ENCODE data around the gene PPP2R2D.

The PPP2R2D gene

GRCh38 chr10:131905603-131906268 lies 4.9 kb downstream of the PPP2R2D start:
- H3K36me3 ChIP-seq (ENCODE audit: insufficient read depth, low read length): no peaks in the 10 kb centered on the region
- no peak overlapping the region for H3K27ac ChIP-seq
- H3K9me3 ChIP-seq (ENCODE audit: low read depth, low read length): no peaks in the 10 kb centered on the region
- no peak overlapping the region for H3K9ac ChIP-seq (ENCODE audit: insufficient read length)
- H3K4me3 ChIP-seq: no peak overlapping the region
- TF ChIP-seq EZH2 (IDR thresholded peaks at IDR 0.05): no peak
- TF ChIP-seq FOXP2 (optimal IDR thresholded peaks at IDR 0.05; ENCODE audit: control extremely low read depth, extremely low read length, insufficient read depth): no peak
- TF ChIP-seq POLR2AphosphoS5 (IDR thresholded peaks at IDR 0.05; ENCODE audit: borderline replicate concordance, low read depth, low read length): no peak
- no peak for DNase-seq (ENCODE audit: low read depth, low spot score)

- no peaks in the 10 kb centered on the region for H3K9me3 ChIP-seq (ENCODE audit: low read depth, low read length)
- H3K9ac ChIP-seq (ENCODE audit: insufficient read length): no peak overlapping the region
- no peak overlapping the region for H3K4me3 ChIP-seq
- TF ChIP-seq POLR2AphosphoS5 (IDR thresholded peaks at IDR 0.05; ENCODE audit: borderline replicate concordance, low read depth, low read length) (no peak), FOXP2 (optimal IDR thresholded peaks at IDR 0.05; ENCODE audit: control extremely low read depth, extremely low read length, insufficient read depth) (no peak), EZH2 (IDR thresholded peaks at IDR 0.05) (no peak)
- DNase-seq (ENCODE audit: low read depth, low spot score): no peak
- H3K27ac ChIP-seq: no peak overlapping the region
- no peaks in the 10 kb centered on the region for H3K36me3 ChIP-seq (ENCODE audit: insufficient read depth, low read length)
Observed at GRCh38 chr10:131906269-131906639, 5.4 kb downstream of the PPP2R2D start.

- peaks cover 5% of the 10 kb centered on the region; the same call in 1 of the 2 replicates for H3K36me3 ChIP-seq (ENCODE audit: insufficient read depth, low read length)
Observed at GRCh38 chr10:131907679-131908078, 6.9 kb downstream of the PPP2R2D start.

GRCh38 chr10:131908151-131908550 lies 7.3 kb downstream of the PPP2R2D start:
- Histone ChIP-seq H3K4me3 (no peak overlapping the region), H3K36me3 (ENCODE audit: insufficient read depth, low read length) (peaks cover 5% of the 10 kb centered on the region; the same call in 1 of the 2 replicates), H3K27ac (no peak overlapping the region), H3K9me3 (ENCODE audit: low read depth, low read length) (no peaks in the 10 kb centered on the region), H3K9ac (ENCODE audit: insufficient read length) (no peak overlapping the region)
- DNase-seq (ENCODE audit: low read depth, low spot score): no peak
- no peak for TF ChIP-seq EZH2 (IDR thresholded peaks at IDR 0.05)
- TF ChIP-seq FOXP2 (optimal IDR thresholded peaks at IDR 0.05; ENCODE audit: control extremely low read depth, extremely low read length, insufficient read depth): no peak
- TF ChIP-seq POLR2AphosphoS5 (IDR thresholded peaks at IDR 0.05; ENCODE audit: borderline replicate concordance, low read depth, low read length): no peak

More at GRCh38 chr10:131907679-131908078, 6.9 kb downstream of the PPP2R2D start:
- no peak for DNase-seq (ENCODE audit: low read depth, low spot score)
- Histone ChIP-seq H3K9me3 (ENCODE audit: low read depth, low read length) (no peaks in the 10 kb centered on the region), H3K9ac (ENCODE audit: insufficient read length) (no peak overlapping the region), H3K27ac (no peak overlapping the region), H3K4me3 (no peak overlapping the region)
- TF ChIP-seq POLR2AphosphoS5 (IDR thresholded peaks at IDR 0.05; ENCODE audit: borderline replicate concordance, low read depth, low read length): no peak
- TF ChIP-seq FOXP2 (optimal IDR thresholded peaks at IDR 0.05; ENCODE audit: control extremely low read depth, extremely low read length, insufficient read depth): no peak
- no peak for TF ChIP-seq EZH2 (IDR thresholded peaks at IDR 0.05)

- TF ChIP-seq FOXP2 (optimal IDR thresholded peaks at IDR 0.05; ENCODE audit: control extremely low read depth, extremely low read length, insufficient read depth): no peak
- TF ChIP-seq EZH2 (IDR thresholded peaks at IDR 0.05): no peak
- TF ChIP-seq POLR2AphosphoS5 (IDR thresholded peaks at IDR 0.05; ENCODE audit: borderline replicate concordance, low read depth, low read length): no peak
- no peak for DNase-seq (ENCODE audit: low read depth, low spot score)
- H3K9me3 ChIP-seq (ENCODE audit: low read depth, low read length): no peaks in the 10 kb centered on the region
- H3K36me3 ChIP-seq (ENCODE audit: insufficient read depth, low read length): peaks cover 5% of the 10 kb centered on the region; the same call in 1 of the 2 replicates
- H3K27ac ChIP-seq: no peak overlapping the region
- no peak overlapping the region for H3K4me3 ChIP-seq
- no peak overlapping the region for H3K9ac ChIP-seq (ENCODE audit: insufficient read length)
Observed at GRCh38 chr10:131909014-131909808, 8.4 kb downstream of the PPP2R2D start.

- Histone ChIP-seq H3K9ac (ENCODE audit: insufficient read length) (no peak overlapping the region), H3K36me3 (ENCODE audit: insufficient read depth, low read length) (peaks cover 5% of the 10 kb centered on the region; the same call in 1 of the 2 replicates), H3K4me3 (no peak overlapping the region), H3K9me3 (ENCODE audit: low read depth, low read length) (no peaks in the 10 kb centered on the region), H3K27ac (no peak overlapping the region)
- no peak for DNase-seq (ENCODE audit: low read depth, low spot score)
- no peak for TF ChIP-seq FOXP2 (optimal IDR thresholded peaks at IDR 0.05; ENCODE audit: control extremely low read depth, extremely low read length, insufficient read depth)
Observed at GRCh38 chr10:131909929-131910328, 9.1 kb downstream of the PPP2R2D start.

GRCh38 chr10:131910663-131911314 lies 10.0 kb downstream of the PPP2R2D start:
- no peak for DNase-seq (ENCODE audit: low read depth, low spot score)
- no peaks in the 10 kb centered on the region for H3K9me3 ChIP-seq (ENCODE audit: low read depth, low read length)
- H3K36me3 ChIP-seq (ENCODE audit: insufficient read depth, low read length): peaks cover 5% of the 10 kb centered on the region; the same call in 1 of the 2 replicates
- no peak overlapping the region for H3K27ac ChIP-seq
- H3K4me3 ChIP-seq: no peak overlapping the region
- TF ChIP-seq EZH2 (IDR thresholded peaks at IDR 0.05) (no peak), FOXP2 (optimal IDR thresholded peaks at IDR 0.05; ENCODE audit: control extremely low read depth, extremely low read length, insufficient read depth) (no peak), POLR2AphosphoS5 (IDR thresholded peaks at IDR 0.05; ENCODE audit: borderline replicate concordance, low read depth, low read length) (no peak)
- no peak overlapping the region for H3K9ac ChIP-seq (ENCODE audit: insufficient read length)

- Histone ChIP-seq H3K36me3 (ENCODE audit: insufficient read depth, low read length) (peaks cover 5% of the 10 kb centered on the region; the same call in 1 of the 2 replicates), H3K27ac (no peak overlapping the region), H3K4me3 (no peak overlapping the region), H3K9ac (ENCODE audit: insufficient read length) (no peak overlapping the region), H3K9me3 (ENCODE audit: low read depth, low read length) (no peaks in the 10 kb centered on the region)
- no peak for DNase-seq (ENCODE audit: low read depth, low spot score)
- TF ChIP-seq FOXP2 (optimal IDR thresholded peaks at IDR 0.05; ENCODE audit: control extremely low read depth, extremely low read length, insufficient read depth) (no peak), EZH2 (IDR thresholded peaks at IDR 0.05) (no peak), POLR2AphosphoS5 (IDR thresholded peaks at IDR 0.05; ENCODE audit: borderline replicate concordance, low read depth, low read length) (no peak)
Observed at GRCh38 chr10:131911451-131911850, 10.6 kb downstream of the PPP2R2D start.
